ENCODE measurements around the gene CDON.
"Not testable (repeated sequence)": the region's sequence is repeated elsewhere in the genome, so short reads cannot be mapped to it uniquely, and the experiment has no call there.

The CDON gene

DNA sequence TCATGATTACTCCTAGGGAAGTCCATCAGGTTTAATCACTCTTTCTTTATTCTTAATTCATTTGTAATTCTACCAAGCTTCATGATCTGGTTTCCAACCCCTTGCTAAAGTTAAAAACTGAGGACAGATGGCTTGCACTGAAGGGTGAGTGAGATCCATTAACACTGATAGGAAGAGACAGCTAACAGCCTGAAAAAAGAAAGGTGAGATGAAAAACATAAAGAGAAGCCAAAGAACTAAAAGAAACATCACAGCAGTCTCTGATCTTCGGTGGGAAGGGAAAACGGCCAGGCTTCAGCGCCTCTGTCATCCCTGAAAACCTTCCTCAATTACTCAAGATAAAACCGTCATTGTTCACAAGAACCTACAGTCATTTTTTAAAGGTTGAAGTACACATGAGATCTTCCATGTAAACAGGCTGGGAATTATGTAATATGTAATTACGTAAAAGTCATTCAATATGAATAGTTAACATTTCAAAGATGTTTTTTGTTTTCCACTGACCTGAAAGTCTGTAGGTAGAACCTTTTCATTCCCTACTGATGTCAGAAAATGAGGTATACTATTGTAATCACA lies 75.5 kb downstream of the CDON start:
- TF ChIP-seq EZH2 (IDR thresholded peaks at IDR 0.05; ENCODE audit: borderline replicate concordance, low read length) = no peak
- TF ChIP-seq, protein P1, sequence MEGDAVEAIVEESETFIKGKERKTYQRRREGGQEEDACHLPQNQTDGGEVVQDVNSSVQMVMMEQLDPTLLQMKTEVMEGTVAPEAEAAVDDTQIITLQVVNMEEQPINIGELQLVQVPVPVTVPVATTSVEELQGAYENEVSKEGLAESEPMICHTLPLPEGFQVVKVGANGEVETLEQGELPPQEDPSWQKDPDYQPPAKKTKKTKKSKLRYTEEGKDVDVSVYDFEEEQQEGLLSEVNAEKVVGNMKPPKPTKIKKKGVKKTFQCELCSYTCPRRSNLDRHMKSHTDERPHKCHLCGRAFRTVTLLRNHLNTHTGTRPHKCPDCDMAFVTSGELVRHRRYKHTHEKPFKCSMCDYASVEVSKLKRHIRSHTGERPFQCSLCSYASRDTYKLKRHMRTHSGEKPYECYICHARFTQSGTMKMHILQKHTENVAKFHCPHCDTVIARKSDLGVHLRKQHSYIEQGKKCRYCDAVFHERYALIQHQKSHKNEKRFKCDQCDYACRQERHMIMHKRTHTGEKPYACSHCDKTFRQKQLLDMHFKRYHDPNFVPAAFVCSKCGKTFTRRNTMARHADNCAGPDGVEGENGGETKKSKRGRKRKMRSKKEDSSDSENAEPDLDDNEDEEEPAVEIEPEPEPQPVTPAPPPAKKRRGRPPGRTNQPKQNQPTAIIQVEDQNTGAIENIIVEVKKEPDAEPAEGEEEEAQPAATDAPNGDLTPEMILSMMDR (IDR thresholded peaks at IDR 0.05; ENCODE audit: low read length) = no peak

DNA sequence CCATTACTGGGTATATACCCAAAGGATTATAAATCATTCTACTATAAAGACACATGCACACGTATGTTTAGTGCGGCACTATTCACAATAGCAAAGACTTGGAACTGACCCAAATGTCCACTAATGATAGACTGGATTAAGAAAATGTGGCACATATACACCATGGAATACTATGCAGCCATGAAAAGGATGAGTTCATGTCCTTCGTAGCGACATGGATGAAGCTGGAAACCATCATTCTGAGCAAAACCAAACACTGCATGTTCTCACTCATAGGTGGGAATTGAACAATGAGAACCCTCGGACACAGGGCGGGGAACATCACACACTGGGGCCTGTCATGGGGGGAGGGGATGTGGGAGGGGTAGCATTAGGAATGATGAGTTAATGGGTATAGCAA lies 76.7 kb downstream of the CDON start:
- not testable (repeated sequence) for H3K79me2 ChIP-seq (ENCODE audit: insufficient read depth, low read length); H3K4me2 ChIP-seq (ENCODE audit: low read length); H3K27me3 ChIP-seq (ENCODE audit: insufficient read depth, low read length); H3K9me3 ChIP-seq (ENCODE audit: low read length); H4K20me1 ChIP-seq (ENCODE audit: insufficient read depth, low read length); H3K9ac ChIP-seq (ENCODE audit: low read length); H3K9me2 ChIP-seq (ENCODE audit: low read depth, low read length); H3K4me3 ChIP-seq (ENCODE audit: low read depth, low read length, poor library complexity, severe bottlenecking); H2AFZ ChIP-seq (ENCODE audit: low read length); H3F3A ChIP-seq (ENCODE audit: insufficient read depth, low read length); H3K36me3 ChIP-seq (ENCODE audit: insufficient read depth, low read length); H3K4me1 ChIP-seq (ENCODE audit: insufficient read depth, low read length, severe bottlenecking); H3K27ac ChIP-seq (ENCODE audit: low read depth, low read length, poor library complexity, severe bottlenecking)

More for the DNA sequence above, 75.5 kb downstream of the CDON start:
- H3K27me3 ChIP-seq (ENCODE audit: insufficient read depth, low read length) = no peaks in the 10 kb centered on the region
- H3K9me3 ChIP-seq (ENCODE audit: low read length) = no peaks in the 10 kb centered on the region
- H3K27ac ChIP-seq (ENCODE audit: low read depth, low read length, poor library complexity, severe bottlenecking) = no peak overlapping the region
- no peaks in the 10 kb centered on the region for H4K20me1 ChIP-seq (ENCODE audit: insufficient read depth, low read length)
- H3K79me2 ChIP-seq (ENCODE audit: insufficient read depth, low read length) = no peaks in the 10 kb centered on the region
- no peaks in the 10 kb centered on the region for H3F3A ChIP-seq (ENCODE audit: insufficient read depth, low read length)
- no peaks in the 10 kb centered on the region for H3K9me2 ChIP-seq (ENCODE audit: low read depth, low read length)
- H2AFZ ChIP-seq (ENCODE audit: low read length) = no peak overlapping the region
- no peak overlapping the region for H3K9ac ChIP-seq (ENCODE audit: low read length)
- no peaks in the 10 kb centered on the region for H3K36me3 ChIP-seq (ENCODE audit: insufficient read depth, low read length)
- no peak overlapping the region for H3K4me2 ChIP-seq (ENCODE audit: low read length)
- no peak overlapping the region for H3K4me3 ChIP-seq (ENCODE audit: low read depth, low read length, poor library complexity, severe bottlenecking)
- H3K4me1 ChIP-seq (ENCODE audit: insufficient read depth, low read length, severe bottlenecking) = no peaks in the 10 kb centered on the region

DNA sequence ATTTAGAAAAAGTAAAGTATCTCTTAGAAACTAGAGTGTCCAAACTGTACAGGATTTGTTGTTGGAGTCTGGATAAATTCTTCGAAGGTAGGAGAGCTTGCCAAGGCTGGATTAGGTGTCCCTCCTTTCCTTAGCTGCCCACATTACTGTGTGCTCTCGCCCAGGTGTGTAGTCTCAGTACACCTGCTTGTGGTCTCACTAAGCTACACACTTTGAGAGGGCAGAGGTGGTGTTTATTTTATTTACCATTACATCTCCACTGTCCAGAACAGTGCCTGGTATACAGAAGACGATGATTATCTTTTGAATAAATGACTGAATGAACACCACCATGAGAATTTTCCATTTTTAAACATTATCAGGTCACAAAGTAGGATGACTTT lies 80.3 kb downstream of the CDON start:
- Histone ChIP-seq H3K4me3 (ENCODE audit: low read depth, low read length, poor library complexity, severe bottlenecking) (no peak overlapping the region), H3F3A (ENCODE audit: insufficient read depth, low read length) (no peaks in the 10 kb centered on the region), H3K27ac (ENCODE audit: low read depth, low read length, poor library complexity, severe bottlenecking) (no peak overlapping the region), H3K9ac (ENCODE audit: low read length) (no peak overlapping the region), H3K36me3 (ENCODE audit: insufficient read depth, low read length) (no peaks in the 10 kb centered on the region), H3K9me3 (ENCODE audit: low read length) (no peaks in the 10 kb centered on the region), H3K4me1 (ENCODE audit: insufficient read depth, low read length, severe bottlenecking) (no peaks in the 10 kb centered on the region), H4K20me1 (ENCODE audit: insufficient read depth, low read length) (no peaks in the 10 kb centered on the region), H3K4me2 (ENCODE audit: low read length) (no peak overlapping the region), H3K9me2 (ENCODE audit: low read depth, low read length) (no peaks in the 10 kb centered on the region), H3K27me3 (ENCODE audit: insufficient read depth, low read length) (no peaks in the 10 kb centered on the region), H3K79me2 (ENCODE audit: insufficient read depth, low read length) (no peaks in the 10 kb centered on the region), H2AFZ (ENCODE audit: low read length) (no peak overlapping the region)
- TF ChIP-seq EZH2 (IDR thresholded peaks at IDR 0.05; ENCODE audit: borderline replicate concordance, low read length) = no peak
- TF ChIP-seq, protein P1 (IDR thresholded peaks at IDR 0.05; ENCODE audit: low read length) = no peak

GRCh38 chr11:125980436-125980835 lies 82.2 kb downstream of the CDON start:
- H3K79me2 ChIP-seq (ENCODE audit: insufficient read depth, low read length) = no peaks in the 10 kb centered on the region
- no peaks in the 10 kb centered on the region for H3F3A ChIP-seq (ENCODE audit: insufficient read depth, low read length)

More at GRCh38 chr11:125980436-125980835, 82.2 kb downstream of the CDON start:
- H3K27ac ChIP-seq (ENCODE audit: low read depth, low read length, poor library complexity, severe bottlenecking) = no peak overlapping the region
- no peaks in the 10 kb centered on the region for H3K4me1 ChIP-seq (ENCODE audit: insufficient read depth, low read length, severe bottlenecking)
- H3K36me3 ChIP-seq (ENCODE audit: insufficient read depth, low read length) = no peaks in the 10 kb centered on the region
- H3K9me3 ChIP-seq (ENCODE audit: low read length) = no peaks in the 10 kb centered on the region
- H3K4me3 ChIP-seq (ENCODE audit: low read depth, low read length, poor library complexity, severe bottlenecking) = no peak overlapping the region
- H2AFZ ChIP-seq (ENCODE audit: low read length) = no peak overlapping the region
- H3K9me2 ChIP-seq (ENCODE audit: low read depth, low read length) = no peaks in the 10 kb centered on the region
- no peak overlapping the region for H3K9ac ChIP-seq (ENCODE audit: low read length)
- H3K27me3 ChIP-seq (ENCODE audit: insufficient read depth, low read length) = no peaks in the 10 kb centered on the region
- no peak for TF ChIP-seq EZH2 (IDR thresholded peaks at IDR 0.05; ENCODE audit: borderline replicate concordance, low read length)
- TF ChIP-seq, protein P1 (IDR thresholded peaks at IDR 0.05; ENCODE audit: low read length) = no peak
- no peaks in the 10 kb centered on the region for H4K20me1 ChIP-seq (ENCODE audit: insufficient read depth, low read length)
- no peak overlapping the region for H3K4me2 ChIP-seq (ENCODE audit: low read length)
